Right atrium auricular region (tissue), 2 donors: Measurements from ENCODE around the gene ELP2. TPM values are rescaled to one million over a fixed set of nuclear protein-coding genes. Genes with fewer than 3 reads are reported as not detected.

Source experiments
- DNase-seq: peaks from one replicate; pipeline ENCODE4 v3.0.0-alpha.2; 2019; ENCODE audit warnings: low spot score
- H3K27ac ChIP-seq, 2 donors: fragments of 200-600 bp; sonication (generic); 1 replicate in 1 of 2; 2 replicates in 1 of 2; pipeline ENCODE4 v1.5.1; 2016 to 2019
- H3K27me3 ChIP-seq, 2 donors: fragments of 200-600 bp; sonication (generic); one replicate each; pipeline versions ENCODE4 v1.5.1 to v1.6.0; 2017 to 2019
- H3K36me3 ChIP-seq: fragments of 200-600 bp; sonication (generic); one replicate; pipeline ENCODE4 v1.5.1; 2016
- H3K4me1 ChIP-seq, 2 donors: fragments of 200-600 bp; sonication (generic); one replicate each; pipeline versions ENCODE4 v1.5.1 to v1.6.0; 2017 to 2019
- H3K4me3 ChIP-seq, 2 donors: fragments of 200-600 bp; sonication (generic); 1 replicate in 1 of 2; 2 replicates in 1 of 2; pipeline ENCODE4 v1.5.1; 2017 to 2019; ENCODE audit warnings: mild to moderate bottlenecking in 1 of 2, moderate library complexity in 1 of 2
- H3K9me3 ChIP-seq, 2 donors: fragments of 200-600 bp; sonication (generic); one replicate each; pipeline ENCODE4 v1.5.1; 2019
- total RNA-seq, 2 donors: library from RNA; depleted of rRNA; stranded (reverse); fragments of >200 nt; gene quantifications; one replicate each; pipeline ENCODE4 v1.1.0, GENCODE V29; 2016
- TF ChIP-seq, protein P1 (sequence below), 2 donors: fragments of 200-600 bp; sonication (generic); IDR thresholded peaks; one replicate each; pipeline ENCODE4 v1.5.1; 2019; ENCODE audit warnings: antibody characterized with exemption in 2 of 2

ELP2 gene
- total RNA-seq, 2 donors from 2014 or later = 21.7 to 31.4 TPM

DNA sequence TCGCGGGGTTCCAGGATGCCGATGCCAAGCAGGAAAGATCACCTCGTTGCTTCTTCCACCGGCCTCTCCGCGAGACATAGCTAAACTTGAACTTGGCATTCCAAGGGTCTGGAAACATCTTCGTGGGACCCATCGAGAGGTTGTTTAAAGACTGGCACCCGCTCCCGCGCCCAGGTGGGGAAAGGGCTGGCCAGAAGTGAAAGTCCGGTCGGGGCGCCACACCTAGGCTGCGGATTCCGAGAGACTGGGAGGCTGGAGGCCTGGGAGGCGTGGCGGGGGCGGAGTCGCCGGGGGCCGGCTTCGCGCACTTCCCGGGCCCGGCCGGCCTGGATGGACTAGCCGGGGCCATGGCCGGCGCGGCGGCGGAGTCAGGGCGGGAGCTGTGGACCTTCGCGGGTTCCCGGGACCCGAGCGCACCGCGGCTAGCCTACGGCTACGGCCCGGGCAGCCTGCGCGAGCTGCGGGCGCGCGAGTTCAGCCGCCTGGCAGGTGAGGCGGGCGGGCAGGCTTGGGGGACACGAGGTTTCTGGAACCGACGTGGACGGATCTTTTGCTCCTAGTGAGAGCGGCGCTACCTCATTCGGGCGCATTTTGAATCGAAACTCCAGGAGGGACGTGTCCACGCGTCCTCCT lies 57.6 kb downstream of the ELP2 start, which contains the start of gene MOCOS:
MOCOS (plus strand) TSS at position 305 of the 633 bp plus-strand sequence; CDS start at position 348, 43 bp downstream.
- H3K27ac ChIP-seq = peak within 1 kb of the TSS in 1 of 2 donors; percentile 32
- TF ChIP-seq, protein P1, sequence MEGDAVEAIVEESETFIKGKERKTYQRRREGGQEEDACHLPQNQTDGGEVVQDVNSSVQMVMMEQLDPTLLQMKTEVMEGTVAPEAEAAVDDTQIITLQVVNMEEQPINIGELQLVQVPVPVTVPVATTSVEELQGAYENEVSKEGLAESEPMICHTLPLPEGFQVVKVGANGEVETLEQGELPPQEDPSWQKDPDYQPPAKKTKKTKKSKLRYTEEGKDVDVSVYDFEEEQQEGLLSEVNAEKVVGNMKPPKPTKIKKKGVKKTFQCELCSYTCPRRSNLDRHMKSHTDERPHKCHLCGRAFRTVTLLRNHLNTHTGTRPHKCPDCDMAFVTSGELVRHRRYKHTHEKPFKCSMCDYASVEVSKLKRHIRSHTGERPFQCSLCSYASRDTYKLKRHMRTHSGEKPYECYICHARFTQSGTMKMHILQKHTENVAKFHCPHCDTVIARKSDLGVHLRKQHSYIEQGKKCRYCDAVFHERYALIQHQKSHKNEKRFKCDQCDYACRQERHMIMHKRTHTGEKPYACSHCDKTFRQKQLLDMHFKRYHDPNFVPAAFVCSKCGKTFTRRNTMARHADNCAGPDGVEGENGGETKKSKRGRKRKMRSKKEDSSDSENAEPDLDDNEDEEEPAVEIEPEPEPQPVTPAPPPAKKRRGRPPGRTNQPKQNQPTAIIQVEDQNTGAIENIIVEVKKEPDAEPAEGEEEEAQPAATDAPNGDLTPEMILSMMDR (IDR thresholded peaks at IDR 0.05) = no peak
- no peaks in the 10 kb centered on the region for H3K27me3 ChIP-seq
- no peaks in the 10 kb centered on the region for H3K9me3 ChIP-seq
- H3K4me3 ChIP-seq = peak within 1 kb of the TSS; percentile 58 to 75
- peak; percentile 65 for DNase-seq
- peaks cover 0 to 17% of the 10 kb centered on the region in 2 donors for H3K4me1 ChIP-seq
- H3K36me3 ChIP-seq = no peaks in the 10 kb centered on the region

DNA sequence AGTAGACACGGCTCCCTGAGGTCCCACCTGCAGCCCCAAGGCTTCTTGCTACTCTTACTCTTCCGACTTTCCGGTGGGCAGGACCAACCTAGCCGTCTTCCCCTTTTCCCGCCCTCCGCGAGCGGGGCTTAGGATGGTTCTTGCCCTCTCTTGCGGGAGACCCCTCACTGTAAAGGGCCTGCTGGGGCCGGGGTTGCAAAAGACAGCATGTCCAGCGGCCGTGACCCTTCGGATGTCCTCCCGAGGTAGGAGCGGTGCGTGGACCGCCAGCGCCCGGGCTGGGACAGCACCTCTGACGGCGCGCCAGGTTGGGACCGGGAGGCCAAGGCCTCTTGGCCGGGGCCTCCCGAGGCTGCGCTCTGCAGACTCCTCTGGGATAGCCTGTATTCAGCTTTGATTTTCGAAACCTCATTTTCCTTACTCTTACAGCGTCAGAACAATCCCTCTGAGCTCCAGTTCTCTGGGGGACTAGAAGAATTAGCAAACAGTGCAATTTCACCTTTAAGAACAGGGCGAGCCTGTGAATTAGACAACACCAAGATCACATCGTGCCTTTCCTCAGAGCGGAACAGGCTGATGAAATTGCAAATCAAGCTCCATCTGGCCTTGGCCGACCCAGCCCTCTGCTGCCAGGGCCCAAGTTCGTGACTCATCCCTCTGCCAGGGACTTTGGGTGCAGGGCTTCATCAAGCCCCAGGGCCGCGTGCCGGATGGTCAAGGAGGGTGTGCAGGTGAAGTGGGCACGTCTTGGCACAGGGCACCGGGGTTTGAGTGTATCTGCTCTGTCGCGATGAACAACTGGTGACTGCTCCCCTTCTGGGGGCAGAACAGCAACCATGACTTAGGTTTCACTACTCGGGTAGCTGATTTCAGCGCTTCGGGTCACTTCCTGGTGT lies 58.4 kb downstream of the ELP2 start:
- Histone ChIP-seq H3K9me3 (no peaks in the 10 kb centered on the region), H3K4me1 (peaks cover 0 to 17% of the 10 kb centered on the region in 2 donors), H3K27me3 (no peaks in the 10 kb centered on the region), H3K4me3 (peak overlapping the region; percentile 58 to 75), H3K36me3 (no peaks in the 10 kb centered on the region), H3K27ac (peak overlapping the region in 1 of 2 donors; percentile 32)
- TF ChIP-seq, protein P1 (IDR thresholded peaks at IDR 0.05) = no peak
- DNase-seq = peak; percentile 55

DNA sequence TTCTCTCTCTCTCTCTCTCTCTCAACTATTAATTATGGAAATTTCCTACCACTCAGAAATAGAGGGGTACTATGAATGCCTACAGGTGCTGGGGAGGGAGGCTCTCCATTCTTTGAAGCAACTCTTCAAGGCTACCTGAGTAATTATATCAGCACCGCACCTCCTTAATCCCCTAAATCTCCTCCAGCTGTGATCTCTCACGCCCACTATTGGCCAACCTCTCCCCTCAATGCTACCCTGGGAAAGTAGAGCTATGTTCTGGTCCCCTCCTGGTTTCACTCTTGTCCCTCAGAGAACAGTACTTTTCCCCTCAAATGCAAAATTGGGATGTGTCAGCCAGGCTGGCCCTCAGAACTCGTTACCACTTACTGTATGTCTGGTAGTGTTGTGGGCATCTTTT lies 59.2 kb downstream of the ELP2 start:
- no peaks in the 10 kb centered on the region for H3K27me3 ChIP-seq

DNA sequence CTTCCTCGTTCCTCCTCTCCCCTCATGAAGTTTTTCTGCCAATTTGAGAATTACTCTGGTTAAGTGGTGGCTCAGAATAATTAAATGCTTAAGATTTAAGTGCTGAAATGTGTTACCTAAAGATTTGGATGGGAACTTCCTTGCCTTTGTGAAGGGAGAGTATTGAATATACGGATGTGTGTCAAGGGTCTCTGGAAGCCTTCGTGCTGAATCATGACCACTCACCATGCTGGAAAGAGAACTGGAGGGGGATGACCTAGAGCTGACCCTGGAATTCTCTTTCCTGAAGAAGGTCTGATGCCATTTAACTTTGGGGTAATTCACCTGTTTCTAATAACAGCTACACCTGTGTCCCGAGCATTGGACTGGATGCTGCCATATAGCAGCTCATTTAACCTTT lies 59.8 kb downstream of the ELP2 start:
- H3K9me3 ChIP-seq = no peaks in the 10 kb centered on the region
- no peaks in the 10 kb centered on the region for H3K36me3 ChIP-seq
- H3K27me3 ChIP-seq = no peaks in the 10 kb centered on the region
- no peak overlapping the region for H3K4me3 ChIP-seq
- peaks cover 0 to 17% of the 10 kb centered on the region in 2 donors for H3K4me1 ChIP-seq
- TF ChIP-seq, protein P1 (IDR thresholded peaks at IDR 0.05) = no peak
- DNase-seq = no peak
- H3K27ac ChIP-seq = no peak overlapping the region

More for the DNA sequence above, 59.2 kb downstream of the ELP2 start:
- TF ChIP-seq, protein P1 (IDR thresholded peaks at IDR 0.05) = no peak
- Histone ChIP-seq H3K4me1 (peaks cover 0 to 17% of the 10 kb centered on the region in 2 donors), H3K27ac (no peak overlapping the region), H3K4me3 (no peak overlapping the region), H3K36me3 (no peaks in the 10 kb centered on the region), H3K9me3 (no peaks in the 10 kb centered on the region)
- DNase-seq = no peak

DNA sequence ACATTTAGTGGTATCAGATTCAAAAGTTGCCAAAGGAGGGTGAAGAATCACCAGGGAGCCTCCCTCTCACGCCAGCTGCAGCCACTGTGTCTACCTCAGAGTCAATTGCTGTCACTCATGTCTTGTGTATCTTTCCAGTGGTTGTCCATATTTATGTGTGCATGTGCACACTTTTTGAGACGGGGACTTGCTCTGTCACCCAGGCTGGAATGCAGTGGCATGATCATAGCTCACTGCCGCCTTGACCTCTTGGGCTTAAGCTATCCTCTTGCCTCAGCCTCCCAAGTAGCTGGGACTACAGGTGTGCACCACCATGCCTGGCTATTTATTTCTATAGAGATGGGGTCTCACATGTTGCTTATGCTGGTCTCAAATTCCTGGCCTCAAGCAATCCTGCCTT lies 61.6 kb downstream of the ELP2 start:
- TF ChIP-seq, protein P1 (IDR thresholded peaks at IDR 0.05) = no peak
- no peaks in the 10 kb centered on the region for H3K36me3 ChIP-seq
- H3K9me3 ChIP-seq = no peaks in the 10 kb centered on the region
- no peak overlapping the region for H3K4me3 ChIP-seq
- no peak overlapping the region for H3K27ac ChIP-seq
- peak; percentile 30 for DNase-seq
- H3K4me1 ChIP-seq = peaks cover 0 to 15% of the 10 kb centered on the region in 2 donors
- no peaks in the 10 kb centered on the region for H3K27me3 ChIP-seq
